GM20000 (cell line): ENCODE results near the gene OFD1.

Experiments used
- DNase-seq: peaks from one replicate; pipeline ENCODE4 v3.0.0; 2012; ENCODE audit warnings: low spot score
- TF ChIP-seq, protein P1 (sequence below): IDR thresholded peaks from 2 replicates; pipeline ENCODE4 v1.5.1; 2012; ENCODE audit warnings: mild to moderate bottlenecking, control low read depth; ENCODE audit errors: extremely low read depth, missing control alignments

Gene OFD1

DNA sequence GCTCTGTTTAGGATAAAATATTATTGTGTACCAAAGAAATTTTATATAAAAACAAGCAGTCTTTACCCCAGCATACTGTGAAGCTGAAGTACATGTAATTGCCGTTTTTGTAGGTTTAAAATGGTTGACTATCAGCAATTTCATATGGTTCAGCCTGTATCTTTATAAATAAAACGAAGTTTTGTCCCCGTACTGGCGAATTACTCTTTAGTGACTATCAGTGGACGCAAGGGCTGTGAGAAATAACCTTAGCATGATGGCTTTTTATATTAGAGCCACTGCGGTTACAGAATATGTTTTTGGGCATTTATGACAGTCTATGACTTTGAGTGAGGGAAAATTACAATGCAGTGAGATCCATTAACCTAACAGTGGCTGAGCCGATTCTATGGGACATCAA is 81.1 kb downstream of the OFD1 start:
- no peak for DNase-seq
- TF ChIP-seq, protein P1, sequence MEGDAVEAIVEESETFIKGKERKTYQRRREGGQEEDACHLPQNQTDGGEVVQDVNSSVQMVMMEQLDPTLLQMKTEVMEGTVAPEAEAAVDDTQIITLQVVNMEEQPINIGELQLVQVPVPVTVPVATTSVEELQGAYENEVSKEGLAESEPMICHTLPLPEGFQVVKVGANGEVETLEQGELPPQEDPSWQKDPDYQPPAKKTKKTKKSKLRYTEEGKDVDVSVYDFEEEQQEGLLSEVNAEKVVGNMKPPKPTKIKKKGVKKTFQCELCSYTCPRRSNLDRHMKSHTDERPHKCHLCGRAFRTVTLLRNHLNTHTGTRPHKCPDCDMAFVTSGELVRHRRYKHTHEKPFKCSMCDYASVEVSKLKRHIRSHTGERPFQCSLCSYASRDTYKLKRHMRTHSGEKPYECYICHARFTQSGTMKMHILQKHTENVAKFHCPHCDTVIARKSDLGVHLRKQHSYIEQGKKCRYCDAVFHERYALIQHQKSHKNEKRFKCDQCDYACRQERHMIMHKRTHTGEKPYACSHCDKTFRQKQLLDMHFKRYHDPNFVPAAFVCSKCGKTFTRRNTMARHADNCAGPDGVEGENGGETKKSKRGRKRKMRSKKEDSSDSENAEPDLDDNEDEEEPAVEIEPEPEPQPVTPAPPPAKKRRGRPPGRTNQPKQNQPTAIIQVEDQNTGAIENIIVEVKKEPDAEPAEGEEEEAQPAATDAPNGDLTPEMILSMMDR, result no peak

DNA sequence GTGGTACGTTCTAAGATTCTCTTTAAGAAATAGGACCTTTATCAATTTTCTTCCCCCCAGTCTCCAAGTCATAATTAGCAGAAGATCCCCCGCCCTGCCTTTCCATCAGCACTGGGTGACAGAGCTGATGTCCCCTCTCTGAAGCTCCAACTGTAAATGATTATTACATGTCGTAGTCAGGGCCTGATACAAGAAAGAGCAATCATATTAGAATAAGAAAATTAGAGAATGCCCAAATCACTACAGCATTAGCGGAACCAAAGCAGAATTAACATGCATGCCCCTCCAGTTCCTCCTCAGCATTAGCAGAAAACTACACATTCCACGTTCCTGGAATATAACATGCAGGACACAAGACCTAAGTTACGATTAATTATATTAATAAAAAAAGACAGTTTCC is 81.6 kb downstream of the OFD1 start:
- TF ChIP-seq, protein P1, result no peak
- no peak for DNase-seq

DNA sequence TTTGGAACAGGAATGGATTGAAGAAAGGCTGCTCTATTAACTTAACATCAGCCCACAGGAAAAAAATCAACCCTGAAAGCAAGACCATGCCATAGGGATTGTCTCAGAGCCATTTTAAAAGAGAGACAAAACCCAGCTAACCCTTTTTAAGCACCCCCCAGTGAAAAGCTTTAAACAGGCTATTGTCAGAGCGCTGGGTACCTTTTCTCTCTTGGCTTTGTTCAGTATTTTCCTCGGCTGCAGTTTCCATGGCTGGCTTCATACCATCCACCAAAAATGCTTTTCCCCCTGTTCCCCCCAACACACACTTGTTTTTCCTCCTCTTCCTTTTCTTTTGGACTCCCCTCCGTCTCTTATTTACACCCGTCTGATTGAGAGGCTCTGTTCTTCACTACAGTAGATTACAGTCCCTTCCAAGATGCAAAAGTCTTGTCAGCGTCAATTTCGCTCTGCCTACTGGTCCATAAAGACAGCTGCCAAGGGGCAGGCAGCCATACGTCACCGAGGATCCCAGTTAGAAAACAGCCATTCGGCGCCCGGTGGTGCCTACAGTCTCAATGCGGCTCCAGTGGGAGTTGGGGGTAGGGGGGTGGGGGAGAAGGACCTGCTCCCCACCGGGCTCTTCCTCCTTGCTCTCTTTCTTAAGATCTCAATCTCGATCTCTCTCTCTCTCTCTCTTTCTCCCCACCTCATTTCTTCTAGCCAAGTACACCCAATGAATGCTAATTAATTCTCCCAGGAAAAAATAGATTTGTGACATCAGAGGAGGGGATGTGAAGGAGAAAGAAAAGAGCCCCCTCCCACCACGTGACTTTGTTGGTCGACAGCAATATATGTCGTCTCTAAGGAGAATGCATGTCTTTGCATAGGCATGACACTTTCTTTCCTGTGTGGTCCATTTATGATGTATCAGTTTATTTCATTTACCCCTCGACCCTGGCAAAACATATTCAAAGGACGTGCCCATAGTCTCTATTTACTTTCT is 82.4 kb downstream of the OFD1 start, which contains the start of gene GPM6B:
Gene GPM6B (minus strand): TSS at position 451 of the 985 bp plus-strand sequence. CDS start 189 bp downstream, at position 262.
- DNase-seq, result no peak
- TF ChIP-seq, protein P1, result no peak
